Gastrocnemius medialis (tissue), 4 donors: Measurements from ENCODE around the gene BMP7. TPM values are rescaled to one million over a fixed set of nuclear protein-coding genes. Genes with fewer than 3 reads are reported as not detected.

Experiments used
- ATAC-seq, 2 donors: fragments of 150-250 bp; one replicate each; pipeline ENCODE4 v1.9.1; 2016
- DNase-seq, 2 donors: peaks; one replicate each; pipeline ENCODE4 v3.0.0-alpha.2; 2019
- H3K27ac ChIP-seq, 4 donors: fragments of 200-600 bp; sonication (generic); 1 replicate in 1 of 4; 2 replicates in 3 of 4; pipeline ENCODE4 v1.5.1; 2016 to 2018; ENCODE audit warnings: mild to moderate bottlenecking in 2 of 4, moderate library complexity in 1 of 4
- H3K27me3 ChIP-seq, 3 donors: fragments of 200-600 bp; sonication (generic) in 2 of 3; 1 replicate in 1 of 3; 2 replicates in 2 of 3; pipeline versions ENCODE4 v1.5.1 to v1.6.0; 2016 to 2019; ENCODE audit warnings: mild to moderate bottlenecking in 1 of 3, moderate library complexity in 1 of 3
- H3K36me3 ChIP-seq, 2 donors: fragments of 200-600 bp; sonication (generic) in 1 of 2; one replicate each; pipeline ENCODE4 v1.5.1; 2017 to 2018
- H3K4me1 ChIP-seq, 2 donors: fragments of 200-600 bp; sonication (generic) in 1 of 2; one replicate each; pipeline ENCODE4 v1.5.1; 2016 to 2017; ENCODE audit warnings: mild to moderate bottlenecking in 2 of 2
- H3K4me3 ChIP-seq, 4 donors: fragments of 200-600 bp; sonication (generic) in 3 of 4; 1 replicate in 1 of 4; 2 replicates in 3 of 4; pipeline ENCODE4 v1.5.1; 2016 to 2019; ENCODE audit warnings: mild to moderate bottlenecking in 2 of 4
- H3K9me3 ChIP-seq, 3 donors: fragments of 200-600 bp; sonication (generic) in 2 of 3; 1 replicate in 1 of 3; 2 replicates in 2 of 3; pipeline ENCODE4 v1.5.1; 2016 to 2019
- CTCF ChIP-seq, 5 experiments: fragments of 450-650 bp in 3 of 5; fragments of 200-600 bp in 2 of 5; sonication (generic) in 2 of 5; IDR thresholded peaks in 4 of 5; conservative IDR thresholded peaks in 1 of 5; 1 replicate in 4 of 5; 2 replicates in 1 of 5; pipeline ENCODE4 v1.5.1; 2016 to 2019; ENCODE audit warnings: antibody characterized with exemption in 5 of 5, mild to moderate bottlenecking in 3 of 5, moderate library complexity in 3 of 5
- POLR2A ChIP-seq, 2 donors: fragments of 450-650 bp; IDR thresholded peaks; one replicate each; pipeline ENCODE4 v1.6.1; 2017; ENCODE audit warnings: antibody characterized with exemption in 2 of 2, mild to moderate bottlenecking in 2 of 2, moderate library complexity in 2 of 2
- in situ Hi-C, 4 donors: fragments of 200-750 bp; cut with MboI; loops; one replicate each; pipeline versions ENCODE4 v1.15.0 to v1.8.0; 2017; ENCODE audit warnings: low sequenced_read_pairs in 4 of 4
- intact Hi-C: fragments of 100-400 bp; cut with DNase I; formaldehyde crosslinking; loops from one replicate; pipeline ENCODE4 v1.15.1; 2023; ENCODE audit warnings: low total_unique reads
- total RNA-seq, 4 donors: library from RNA; depleted of rRNA; stranded (reverse); fragments of >200 nt; gene quantifications; one replicate each; pipeline versions ENCODE4 v1.1.0 to v1.2.3, GENCODE V29; 2016

BMP7 gene
- total RNA-seq, 4 donors from 2014 or later: 0.52 TPM; not detected in 3

DNA sequence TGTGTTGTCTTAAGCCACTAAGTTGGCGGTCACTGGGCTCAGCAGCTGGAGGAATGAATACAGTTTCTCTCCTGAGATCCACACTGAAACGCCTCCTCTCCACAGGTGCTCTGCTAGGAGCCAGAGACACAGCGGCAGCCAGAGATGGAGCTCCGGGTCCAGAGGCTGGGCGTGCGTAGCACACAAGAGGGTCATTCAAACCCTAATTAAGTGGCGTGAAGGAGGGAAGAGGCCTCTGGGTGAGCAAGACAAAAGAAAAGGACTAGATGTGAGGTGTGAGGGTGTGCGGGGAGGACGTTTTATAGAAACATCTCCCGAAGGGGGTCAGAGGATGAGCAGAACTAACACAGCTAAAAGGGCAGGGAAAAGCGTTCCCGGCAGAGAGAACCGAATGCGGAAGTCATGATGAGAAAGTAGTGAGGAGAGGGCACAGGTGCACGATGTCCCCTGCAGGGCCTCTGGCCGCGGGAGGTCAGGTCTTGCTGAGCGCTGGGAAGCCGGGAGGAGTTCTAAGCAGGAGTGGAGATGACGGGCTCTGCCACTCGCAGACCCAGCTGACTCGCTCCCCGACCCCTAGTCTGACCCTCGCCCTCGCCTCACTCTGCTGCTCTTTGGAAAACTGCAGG is 54.4 kb downstream of the BMP7 start:
- no peak for ATAC-seq
- no peak for TF ChIP-seq CTCF (IDR thresholded peaks at IDR 0.05 in 4 of 5, conservative IDR thresholded peaks at IDR 0.05 in 1 of 5)
- TF ChIP-seq POLR2A (IDR thresholded peaks at IDR 0.05): no peak
- in situ Hi-C loops: no loop called here

GRCh38 chr20:57211406-57211805 is 55.0 kb downstream of the BMP7 start:
- in situ Hi-C loops (no loop called here), intact Hi-C loops (no loop called here)
- no peaks in the 10 kb centered on the region for H3K27me3 ChIP-seq
- ATAC-seq (no peak), DNase-seq (no peak)
- H3K9me3 ChIP-seq: no peaks in the 10 kb centered on the region
- H3K27ac ChIP-seq: no peak overlapping the region
- H3K36me3 ChIP-seq: no peaks in the 10 kb centered on the region
- TF ChIP-seq CTCF (IDR thresholded peaks at IDR 0.05 in 4 of 5, conservative IDR thresholded peaks at IDR 0.05 in 1 of 5) (no peak), POLR2A (IDR thresholded peaks at IDR 0.05) (no peak)
- H3K4me3 ChIP-seq: no peak overlapping the region
- H3K4me1 ChIP-seq: no peaks in the 10 kb centered on the region

More for the DNA sequence above, 54.4 kb downstream of the BMP7 start:
- H3K27ac ChIP-seq: no peak overlapping the region
- intact Hi-C loops: no loop called here
- H3K4me1 ChIP-seq: no peaks in the 10 kb centered on the region
- H3K36me3 ChIP-seq: no peaks in the 10 kb centered on the region
- no peak for DNase-seq
- H3K27me3 ChIP-seq: no peaks in the 10 kb centered on the region
- H3K4me3 ChIP-seq: no peak overlapping the region
- no peaks in the 10 kb centered on the region for H3K9me3 ChIP-seq

GRCh38 chr20:57210911-57211280 is 55.5 kb downstream of the BMP7 start:
- ATAC-seq: no peak
- no peak for DNase-seq
- no peak overlapping the region for H3K4me3 ChIP-seq
- no peak overlapping the region for H3K27ac ChIP-seq
- TF ChIP-seq CTCF (IDR thresholded peaks at IDR 0.05 in 4 of 5, conservative IDR thresholded peaks at IDR 0.05 in 1 of 5) (no peak), POLR2A (IDR thresholded peaks at IDR 0.05) (no peak)
- no peaks in the 10 kb centered on the region for H3K36me3 ChIP-seq
- in situ Hi-C loops (no loop called here), intact Hi-C loops (no loop called here)
- no peaks in the 10 kb centered on the region for H3K4me1 ChIP-seq
- no peaks in the 10 kb centered on the region for H3K27me3 ChIP-seq
- no peaks in the 10 kb centered on the region for H3K9me3 ChIP-seq

DNA sequence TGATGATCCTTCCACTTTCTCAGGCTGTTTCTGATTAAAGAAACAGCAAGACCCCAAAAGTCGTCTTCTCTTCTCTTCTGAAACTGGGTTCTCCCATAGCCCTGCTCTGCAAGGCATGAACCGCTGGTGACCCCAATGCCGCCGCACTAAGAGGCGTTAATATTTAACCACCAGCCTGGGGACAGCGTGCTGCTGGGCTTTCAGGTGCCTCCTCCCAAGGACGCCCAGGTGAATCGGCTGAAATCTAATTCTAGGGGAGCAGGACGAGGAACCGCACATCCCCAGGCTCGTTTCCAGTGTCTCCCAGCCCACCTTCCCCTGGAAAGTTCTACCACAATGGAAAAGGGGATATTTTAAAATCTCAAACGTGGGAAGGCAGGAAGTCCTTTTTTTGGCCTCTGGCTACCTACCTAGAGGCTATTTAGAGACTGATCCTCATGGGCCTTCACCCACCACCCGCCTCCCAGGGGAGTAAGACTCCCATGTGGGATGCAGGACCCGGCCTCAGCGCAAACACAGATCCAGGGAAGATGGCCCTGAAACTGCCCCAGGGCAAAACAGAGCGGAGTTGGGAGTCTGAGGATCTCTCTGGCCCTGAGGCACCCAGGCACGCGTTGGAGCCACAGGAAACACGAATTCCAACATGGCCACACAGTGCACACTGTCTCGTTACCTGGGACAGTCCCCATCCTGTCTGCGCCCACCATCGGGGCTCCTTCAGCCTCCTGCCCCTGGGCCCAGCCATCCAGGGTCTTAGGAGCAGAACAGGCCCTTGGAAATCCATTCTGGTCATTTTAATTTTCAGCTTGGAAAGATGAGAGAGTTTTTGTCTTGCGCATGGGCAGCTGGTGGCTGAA is 56.2 kb downstream of the BMP7 start:
- no peak for ATAC-seq
- Histone ChIP-seq H3K9me3 (no peaks in the 10 kb centered on the region), H3K4me3 (no peak overlapping the region), H3K36me3 (no peaks in the 10 kb centered on the region), H3K27me3 (no peaks in the 10 kb centered on the region), H3K4me1 (no peaks in the 10 kb centered on the region), H3K27ac (no peak overlapping the region)
- TF ChIP-seq CTCF (IDR thresholded peaks at IDR 0.05 in 4 of 5, conservative IDR thresholded peaks at IDR 0.05 in 1 of 5) (no peak), POLR2A (IDR thresholded peaks at IDR 0.05) (no peak)
- intact Hi-C loops (no loop called here), in situ Hi-C loops (no loop called here)
- no peak for DNase-seq
